GM12872 (cell line): Measurements from ENCODE around the gene ARID3B.

Source experiments
- CTCF ChIP-seq: IDR thresholded peaks from 3 replicates; pipeline ENCODE4 v1.5.1; 2011; ENCODE audit warnings: low read depth, mild to moderate bottlenecking, low read length, moderate library complexity; ENCODE audit not compliant: insufficient read depth

The ARID3B gene

GRCh38 chr15:74555192-74555591 is 14.2 kb downstream of the ARID3B start:
- TF ChIP-seq CTCF: no peak

- TF ChIP-seq CTCF: no peak
Measured at GRCh38 chr15:74558706-74559105, 17.7 kb downstream of the ARID3B start.

- TF ChIP-seq CTCF: no peak
Measured at GRCh38 chr15:74563442-74563841, 22.4 kb downstream of the ARID3B start.

- TF ChIP-seq CTCF: no peak
Measured at GRCh38 chr15:74564182-74564581, 23.2 kb downstream of the ARID3B start.

GRCh38 chr15:74565381-74566085 is 24.5 kb downstream of the ARID3B start:
- no peak for TF ChIP-seq CTCF

- TF ChIP-seq CTCF: no peak
Measured at GRCh38 chr15:74568594-74568993, 27.6 kb downstream of the ARID3B start.

GRCh38 chr15:74569731-74570070 is 28.7 kb downstream of the ARID3B start:
- no peak for TF ChIP-seq CTCF
